Adipose tissue (tissue), 3 donors: ENCODE results near the gene PURA. TPM values are rescaled to one million over a fixed set of nuclear protein-coding genes. Genes with fewer than 3 reads are reported as not detected.

Source experiments
- H3K27ac ChIP-seq: one replicate; pipeline ENCODE4 v1.5.1; 2013; ENCODE audit warnings: low read depth, low read length
- WGBS, 3 donors: extraction: QIAGEN DNeasy Blood & Tissue Kit; methylation state at CpG; one replicate each; pipeline ENCODE4 v1.1.7; 2013; 5-methylcytosine and 5-hydroxymethylcytosine counted together
- polyA plus RNA-seq, 3 donors: library from polyadenylated mRNA; stranded (reverse); fragments of 200-250 nt; gene quantifications; one replicate each; pipeline ENCODE4 v1.2.3, GENCODE V29; 2013
- donor health status: healthy with polysubstance abuse.
- donor health status: Bipolar disorder and iron deficiency.
- donor health status: healthy.

Gene PURA
- polyA plus RNA-seq, 3 donors, result 2.5 to 10.2 (median 3.9) TPM

- 2 to 4% (median 3%) methylated on average over 39 to 50 of the region's 52 CpGs for WGBS, 3 donors
- H3K27ac ChIP-seq, result peak overlapping the region; percentile 40
Observed at GRCh38 chr5:140108093-140109017, 5.6 kb upstream of the PURA start.

- WGBS, 3 donors, result 25 to 49% (median 48%) methylated on average over 24 of the region's 24 CpGs
- H3K27ac ChIP-seq, result no peak overlapping the region
Observed at GRCh38 chr5:140109018-140109758, 4.7 kb upstream of the PURA start.

GRCh38 chr5:140109759-140110645 lies 3.9 kb upstream of the PURA start:
- WGBS, 3 donors, result 72 to 85% (median 83%) methylated on average over 2 of the region's 2 CpGs
- no peak overlapping the region for H3K27ac ChIP-seq

- 35 to 65% (median 50%) methylated on average over 1 of the region's 1 CpG for whole genome bisulfite sequencing, 3 donors
Observed at GRCh38 chr5:140110646-140110957, 3.3 kb upstream of the PURA start.

GRCh38 chr5:140111011-140111858 lies 2.7 kb upstream of the PURA start:
- 64 to 77% (median 70%) methylated on average over 18 of the region's 18 CpGs for WGBS, 3 donors
- H3K27ac ChIP-seq, result no peak overlapping the region

More at GRCh38 chr5:140110646-140110957, 3.3 kb upstream of the PURA start:
- H3K27ac ChIP-seq, result no peak overlapping the region

GRCh38 chr5:140111859-140112551 lies 1.9 kb upstream of the PURA start:
- no peak overlapping the region for H3K27ac ChIP-seq
- WGBS, 3 donors, result 61 to 62% (median 61%) methylated on average over 8 of the region's 8 CpGs

GRCh38 chr5:140112685-140113179 lies 1.2 kb upstream of the PURA start:
- 18 to 29% (median 27%) methylated on average over 13 of the region's 13 CpGs for WGBS, 3 donors

GRCh38 chr5:140113180-140113698 lies 670 bp upstream of the PURA start:
- H3K27ac ChIP-seq, result no peak overlapping the region
- WGBS, 3 donors, result 1 to 2% (median 2%) methylated on average over 17 to 28 of the region's 28 CpGs

More at GRCh38 chr5:140112685-140113179, 1.2 kb upstream of the PURA start:
- no peak overlapping the region for H3K27ac ChIP-seq

- WGBS, 3 donors, result 2 to 3% (median 3%) methylated on average over 65 of the region's 65 CpGs
- H3K27ac ChIP-seq, result no peak overlapping the region
Observed at GRCh38 chr5:140114341-140115185, 654 bp downstream of the PURA start.

- H3K27ac ChIP-seq, result no peak overlapping the region
- 33 to 71% (median 63%) methylated on average over 1 of the region's 1 CpG for WGBS, 3 donors
Observed at GRCh38 chr5:140115186-140115500, 1.2 kb downstream of the PURA start.

- no peak overlapping the region for H3K27ac ChIP-seq
- WGBS, 3 donors, result 45 to 77% (median 77%) methylated on average over 2 of the region's 2 CpGs
Observed at GRCh38 chr5:140116716-140117115, 2.8 kb downstream of the PURA start.

- H3K27ac ChIP-seq, result no peak overlapping the region
- 49 to 73% (median 64%) methylated on average over 3 of the region's 3 CpGs for WGBS, 3 donors
Observed at GRCh38 chr5:140117523-140117922, 3.6 kb downstream of the PURA start.

GRCh38 chr5:140118302-140118936 lies 4.5 kb downstream of the PURA start:
- WGBS, 3 donors, result 46 to 74% (median 72%) methylated on average over 3 of the region's 3 CpGs
- H3K27ac ChIP-seq, result no peak overlapping the region

GRCh38 chr5:140125637-140126036 lies 11.7 kb downstream of the PURA start, which contains the start of gene IGIP:
TSS of gene IGIP (plus strand) at chr5:140125937. CDS start at chr5:140128477, 2,540 bp downstream.
- WGBS, 3 donors, result 96 to 99% (median 98%) methylated on average over 4 of the region's 4 CpGs
- no peak within 1 kb of the TSS for H3K27ac ChIP-seq

GRCh38 chr5:140126315-140127012 lies 12.6 kb downstream of the PURA start:
- 70 to 93% (median 92%) methylated on average over 6 of the region's 6 CpGs for WGBS, 3 donors
- H3K27ac ChIP-seq, result no peak overlapping the region
